ENCODE measurements around the gene PLOD2. TPM values are rescaled to one million over a fixed set of nuclear protein-coding genes. Genes with fewer than 3 reads are reported as not detected.

The PLOD2 gene
- total and polyA plus RNA-seq, 9 of the 15 experiments (the other 6 are each of a cell fraction or from before 2014, with no cell fraction given) = 0.18 to 1.5 (median 0.58) TPM

DNA sequence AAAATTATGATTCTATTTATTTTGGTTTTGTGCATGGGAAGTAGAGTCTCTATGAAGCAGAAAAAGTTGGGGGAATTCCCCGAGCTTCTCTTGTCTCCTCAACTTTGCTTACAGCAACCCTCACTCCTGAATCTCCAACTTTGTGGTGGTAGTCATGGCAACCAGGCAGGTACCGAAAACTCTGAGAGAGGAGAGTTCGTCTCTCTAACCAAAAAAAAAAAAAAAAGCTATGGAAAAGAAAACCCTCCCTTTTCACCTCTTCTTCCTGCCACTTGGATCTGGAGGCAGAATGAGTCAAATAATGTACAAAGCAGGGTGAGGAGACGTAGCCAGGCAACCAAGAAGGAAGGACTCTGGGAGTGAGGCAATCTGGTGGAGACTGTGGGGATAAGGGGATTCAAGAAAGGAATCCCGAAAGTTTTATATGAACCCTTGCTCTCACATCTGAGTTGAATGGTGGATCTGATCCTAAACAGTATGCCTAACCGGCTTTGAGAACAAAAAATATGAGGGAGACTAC, 108.1 kb downstream of the PLOD2 start:
- in situ Hi-C loops (cut with MboI) = loop anchor here (25.0 kb wide), 1 partner anchor 534 kb away; no protein-coding TSS in a partner anchor
- H3K27ac ChIP-seq (ENCODE audit: extremely low read depth, low read depth, low read length) = no peak overlapping the region
- H3K9ac ChIP-seq (ENCODE audit: insufficient read depth in 1 of 2, low read depth in 2 of 2, low read length in 2 of 2) = no peak overlapping the region
- no peaks in the 10 kb centered on the region for H3K9me1 ChIP-seq (ENCODE audit: control insufficient read depth, insufficient read depth, low read length)
- no peaks in the 10 kb centered on the region for H3K36me3 ChIP-seq (ENCODE audit: control insufficient read depth, insufficient read depth, low read length)
- FAIRE-seq (no peak), DNase-seq (ENCODE audit: extremely low read depth in 1 of 4, low spot score in 3 of 4) (no peak), ATAC-seq (no peak)
- TF ChIP-seq RBM17 (IDR thresholded peaks at IDR 0.05; ENCODE audit: borderline replicate concordance, low read depth, low read length) (no peak), ASH1L (IDR thresholded peaks at IDR 0.05; ENCODE audit: borderline replicate concordance, low read depth, partially characterized antibody) (no peak), ZNF444 (CRISPR knock-in tag; IDR thresholded peaks at IDR 0.05) (no peak), RFX1 (IDR thresholded peaks at IDR 0.05) (peak; percentile 33), EP300 (IDR thresholded peaks at IDR 0.05; ENCODE audit: low read length) (no peak)
- no peak overlapping the region for H3K4me3 ChIP-seq
- H3K4me2 ChIP-seq (ENCODE audit: insufficient read depth, low read length) = no peak overlapping the region
- H3K27me3 ChIP-seq (ENCODE audit: control insufficient read depth in 2 of 2, insufficient read depth in 2 of 2, low read length in 2 of 2) = no peaks in the 10 kb centered on the region
- BruUV-seq (replicated peaks) = no TSS peak
- no peaks in the 10 kb centered on the region for H3K4me1 ChIP-seq (replicated peaks in 1 of 2; ENCODE audit: control insufficient read depth in 2 of 2, insufficient read depth in 2 of 2, low read length in 2 of 2)
- intact Hi-C loops (cut with micrococcal nuclease) = no loop called here
- H4K20me1 ChIP-seq (replicated peaks; ENCODE audit: control insufficient read depth, insufficient read depth, low read length) = no peaks in the 10 kb centered on the region
- 4% methylated on average over 4 of the region's 6 CpGs for WGBS (ENCODE audit: insufficient coverage, low coverage, missing lambda C conversion rate)
- ChIA-PET POLR2A (no interaction called here), CTCF (ENCODE audit: low intra/inter-chr PET ratio) (no interaction called here)
- no peak overlapping the region for H2AFZ ChIP-seq (ENCODE audit: low read depth, low read length)
- no peaks in the 10 kb centered on the region for H3K79me2 ChIP-seq (ENCODE audit: control insufficient read depth, insufficient read depth, low read length)
- H3K9me3 ChIP-seq (replicated peaks; ENCODE audit: control insufficient read depth, insufficient read depth, low read depth, low read length) = no peaks in the 10 kb centered on the region

- Histone ChIP-seq H3K27ac (ENCODE audit: extremely low read depth, low read depth, low read length) (no peak overlapping the region), H3K27me3 (ENCODE audit: control insufficient read depth in 2 of 2, insufficient read depth in 2 of 2, low read length in 2 of 2) (no peaks in the 10 kb centered on the region), H3K79me2 (ENCODE audit: control insufficient read depth, insufficient read depth, low read length) (no peaks in the 10 kb centered on the region), H3K4me3 (no peak overlapping the region), H3K9ac (ENCODE audit: insufficient read depth in 1 of 2, low read depth in 2 of 2, low read length in 2 of 2) (no peak overlapping the region), H3K36me3 (ENCODE audit: control insufficient read depth, insufficient read depth, low read length) (no peaks in the 10 kb centered on the region), H3K9me1 (ENCODE audit: control insufficient read depth, insufficient read depth, low read length) (no peaks in the 10 kb centered on the region), H3K4me2 (ENCODE audit: insufficient read depth, low read length) (no peak overlapping the region), H3K4me1 (replicated peaks in 1 of 2; ENCODE audit: control insufficient read depth in 2 of 2, insufficient read depth in 2 of 2, low read length in 2 of 2) (no peaks in the 10 kb centered on the region), H3K9me3 (replicated peaks; ENCODE audit: control insufficient read depth, insufficient read depth, low read depth, low read length) (no peaks in the 10 kb centered on the region), H2AFZ (ENCODE audit: low read depth, low read length) (no peak overlapping the region), H4K20me1 (replicated peaks; ENCODE audit: control insufficient read depth, insufficient read depth, low read length) (no peaks in the 10 kb centered on the region)
- intact Hi-C loops (cut with micrococcal nuclease) (no loop called here), in situ Hi-C loops (cut with MboI) (loop anchor here (25.0 kb wide), 1 partner anchor 535 kb away; no protein-coding TSS in a partner anchor)
- CTCF ChIA-PET (ENCODE audit: low intra/inter-chr PET ratio) = no interaction called here
- DNase-seq (ENCODE audit: extremely low read depth in 1 of 4, low spot score in 3 of 4) (no peak), FAIRE-seq (no peak), ATAC-seq (no peak)
- no peak for TF ChIP-seq DACH1 (IDR thresholded peaks at IDR 0.05; ENCODE audit: partially characterized antibody)
- no TSS peak for BruUV-seq (replicated peaks)
- POLR2A ChIA-PET = no interaction called here
- 0% methylated on average over 2 of the region's 2 CpGs for WGBS (ENCODE audit: insufficient coverage, low coverage, missing lambda C conversion rate)
These were observed 108.8 kb downstream of the PLOD2 start for GRCh38 chr3:146052056-146052790.
